A172 (cell line): ENCODE results near the gene UBE2H. TPM values are rescaled to one million over a fixed set of nuclear protein-coding genes. Genes with fewer than 3 reads are reported as not detected.
"Not testable (repeated sequence)": the region's sequence is repeated elsewhere in the genome, so short reads cannot be mapped to it uniquely, and the experiment has no call there.

Source experiments
- DNase-seq: peaks from one replicate; pipeline ENCODE4 v3.0.0-alpha.2; 2015; ENCODE audit warnings: low spot score
- total RNA-seq: library from RNA; depleted of rRNA; stranded (reverse); fragments of >200 nt; shearing (Covaris generic); gene quantifications from 2 replicates; pipeline ENCODE4 v1.2.3, GENCODE V29; 2014

UBE2H gene
- total RNA-seq, 1 experiment from 2014 or later: 94.8 TPM

DNA sequence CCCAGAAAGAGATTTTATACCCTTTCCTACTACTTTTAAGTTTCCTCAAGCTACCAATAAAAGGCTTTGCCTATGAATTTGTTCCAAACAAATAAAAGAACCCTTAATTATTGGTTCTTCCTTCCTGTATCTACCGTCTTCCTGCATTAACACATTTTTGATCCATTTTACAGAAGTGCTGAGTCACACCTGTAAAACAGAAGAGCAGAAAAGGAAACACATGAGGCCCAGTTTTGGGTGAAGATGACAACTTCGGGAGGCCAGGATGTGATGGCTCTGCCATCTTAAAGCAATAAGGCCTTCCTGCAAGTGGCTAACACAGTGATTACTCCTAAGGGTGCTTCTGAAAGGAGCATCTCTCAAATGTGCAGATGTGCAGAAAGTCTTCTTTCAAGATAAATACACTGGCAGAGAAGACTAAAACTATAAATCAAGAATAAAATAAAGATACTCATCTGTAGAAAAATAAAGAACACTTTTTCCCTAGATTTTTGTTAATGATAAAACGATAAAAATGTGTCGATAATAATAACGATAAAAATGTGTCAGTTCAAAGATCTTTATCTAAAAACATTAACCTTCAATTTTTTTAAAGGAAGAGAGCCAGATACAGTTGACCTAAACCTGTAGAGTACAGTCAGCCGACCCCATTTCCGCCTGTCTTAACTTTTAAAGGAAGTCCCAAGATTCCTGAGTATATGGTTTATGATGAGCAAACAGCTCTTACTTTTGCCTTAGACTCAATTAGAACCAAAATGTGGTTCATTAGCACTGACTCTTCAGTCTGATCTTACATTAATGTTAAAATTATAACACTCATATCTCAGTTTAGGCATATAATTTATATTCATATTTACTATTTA, 108.6 kb downstream of the UBE2H start:
- DNase-seq: peak; percentile 22

DNA sequence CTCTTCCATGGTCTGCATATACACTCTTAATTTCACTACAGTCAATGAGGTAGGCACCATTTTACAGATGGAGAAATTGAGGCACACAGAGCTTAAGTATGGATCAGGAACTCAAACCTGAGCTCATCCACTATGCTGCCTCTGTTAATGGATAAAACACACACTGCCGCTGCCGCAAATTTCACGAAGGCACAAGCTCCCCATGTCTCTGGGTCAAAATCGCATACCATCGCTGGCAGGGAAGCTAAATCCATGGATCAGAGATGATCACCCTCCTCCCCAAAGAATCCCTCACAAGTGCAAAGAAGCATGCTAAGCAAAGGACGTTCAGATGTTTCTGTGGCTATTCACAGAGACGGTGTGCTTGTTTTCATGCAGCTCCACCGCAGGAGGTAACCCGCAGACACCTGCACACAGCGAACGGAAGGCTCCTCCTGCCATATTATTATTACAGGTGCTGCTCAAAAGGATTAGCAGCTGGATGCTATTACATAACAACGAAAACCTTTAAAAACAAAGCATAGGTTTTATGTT, 109.3 kb downstream of the UBE2H start:
- DNase-seq: no peak

DNA sequence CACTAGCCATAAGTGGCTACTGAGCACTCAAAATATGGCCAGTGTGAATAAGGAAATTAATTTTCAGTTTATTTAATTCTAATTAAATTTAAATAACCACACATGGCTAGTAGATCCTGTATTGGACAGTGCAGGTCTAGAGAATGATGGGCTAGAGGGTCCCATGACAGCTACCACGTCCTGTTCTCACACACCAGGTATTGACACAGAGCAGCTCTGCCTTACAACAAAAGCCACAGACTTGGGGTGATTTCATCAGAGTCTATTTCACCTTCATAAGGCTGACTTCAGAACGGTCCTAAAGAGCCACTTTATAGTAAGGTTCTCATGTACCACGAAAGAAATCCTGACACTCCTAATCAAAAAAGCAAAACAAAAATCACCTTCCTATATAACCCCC, 111.3 kb downstream of the UBE2H start:
- DNase-seq: no peak

DNA sequence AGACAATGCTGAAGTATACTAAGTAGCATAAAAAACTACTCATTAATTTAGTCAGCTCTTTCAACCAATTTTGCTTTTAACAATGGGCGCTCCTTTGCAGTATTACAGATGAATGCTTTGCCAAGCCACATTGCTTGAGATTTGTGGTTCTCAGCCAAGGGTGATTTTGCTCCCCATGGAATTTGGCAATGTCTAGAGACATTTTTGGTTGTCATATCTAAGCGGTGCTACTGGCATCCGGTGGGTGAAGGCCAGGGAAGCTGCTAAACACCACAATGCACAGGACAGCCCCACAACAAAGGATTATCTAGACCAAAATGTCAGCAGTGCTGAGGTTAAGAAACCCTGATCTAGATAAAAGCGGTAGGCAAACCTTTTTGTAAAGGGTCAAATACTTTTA, 112.0 kb downstream of the UBE2H start:
- DNase-seq: peak; percentile 83

DNA sequence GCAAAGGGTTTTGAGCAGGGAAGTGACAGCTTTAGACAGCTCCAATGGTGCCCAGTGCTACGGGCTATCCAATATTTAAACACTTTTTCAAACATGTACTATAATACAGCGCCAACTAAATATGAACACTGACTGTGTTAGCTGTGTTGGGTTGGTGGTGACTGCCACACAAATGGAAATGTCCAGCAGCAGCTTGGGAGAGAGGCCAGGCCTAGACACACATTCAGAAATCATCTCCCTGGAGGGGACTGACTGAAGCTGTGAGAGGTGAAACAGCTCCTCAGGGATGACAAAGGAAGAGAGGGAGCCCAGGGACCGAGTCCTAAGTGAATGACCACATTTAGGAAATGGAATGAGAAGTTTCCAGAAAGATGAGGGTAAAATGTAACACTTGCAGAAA, 115.8 kb downstream of the UBE2H start:
- no peak for DNase-seq

DNA sequence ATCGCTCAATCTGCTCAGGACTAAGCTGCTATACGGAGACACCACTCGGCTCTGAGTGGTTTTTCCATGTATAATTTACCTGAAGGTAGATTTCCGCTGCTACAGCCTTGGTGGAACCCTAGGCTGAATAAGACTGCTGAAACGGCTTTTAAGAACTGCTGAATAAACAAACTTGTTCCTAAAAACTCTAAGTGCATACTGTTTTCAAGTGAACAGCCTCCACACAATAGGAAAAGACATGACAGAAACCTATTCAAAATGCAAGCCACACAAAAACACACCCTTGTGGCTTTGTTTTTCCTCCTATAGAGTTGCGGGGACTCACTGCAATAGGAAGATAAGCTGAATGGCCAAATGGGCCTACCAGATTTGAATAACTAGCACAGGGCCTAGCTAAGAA, 117.2 kb downstream of the UBE2H start:
- DNase-seq: no peak

DNA sequence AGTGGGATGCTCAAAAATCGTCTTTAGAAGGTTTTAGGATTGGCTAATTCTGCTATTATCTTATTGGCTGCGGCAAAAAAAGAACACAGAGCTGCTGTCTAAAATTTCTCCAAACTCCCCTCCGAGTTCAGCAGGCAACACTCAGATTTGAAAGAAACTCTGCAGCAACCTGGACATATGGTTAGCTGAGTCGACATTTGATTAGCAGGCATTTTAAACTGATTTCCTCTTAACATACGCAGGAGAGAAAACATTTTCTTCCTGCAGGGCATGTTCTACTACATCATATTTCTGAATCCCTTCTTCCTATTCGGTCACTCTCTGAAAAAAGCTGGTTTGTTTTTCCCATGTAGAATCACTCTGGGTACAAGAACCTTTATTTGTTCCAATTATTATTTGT, 119.4 kb downstream of the UBE2H start:
- not testable (repeated sequence) for DNase-seq

DNA sequence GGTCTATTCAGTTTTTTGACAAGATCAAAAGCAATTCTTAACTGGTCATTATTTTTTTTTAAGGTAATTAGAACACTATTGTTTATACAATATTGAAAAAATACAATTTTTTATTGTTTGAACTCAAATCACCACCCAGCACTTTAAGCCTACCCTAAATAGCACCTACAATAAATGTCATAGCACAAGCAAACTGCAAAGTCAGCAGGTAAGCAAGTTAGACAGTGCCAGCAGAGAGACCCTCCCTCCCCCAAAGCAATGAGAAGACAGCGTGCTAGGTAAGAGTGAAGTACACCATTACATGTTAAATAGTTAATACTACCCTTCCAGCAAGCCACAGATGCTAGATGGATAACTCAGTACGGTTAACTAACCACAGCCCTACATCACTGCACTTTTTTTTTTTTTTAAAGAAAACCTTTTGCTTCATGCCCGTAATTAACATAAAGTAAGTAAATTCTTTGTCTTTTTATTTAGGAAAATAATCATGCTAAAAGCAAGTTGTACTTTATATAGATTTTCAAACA, 120.0 kb downstream of the UBE2H start:
- DNase-seq: peak; percentile 19

DNA sequence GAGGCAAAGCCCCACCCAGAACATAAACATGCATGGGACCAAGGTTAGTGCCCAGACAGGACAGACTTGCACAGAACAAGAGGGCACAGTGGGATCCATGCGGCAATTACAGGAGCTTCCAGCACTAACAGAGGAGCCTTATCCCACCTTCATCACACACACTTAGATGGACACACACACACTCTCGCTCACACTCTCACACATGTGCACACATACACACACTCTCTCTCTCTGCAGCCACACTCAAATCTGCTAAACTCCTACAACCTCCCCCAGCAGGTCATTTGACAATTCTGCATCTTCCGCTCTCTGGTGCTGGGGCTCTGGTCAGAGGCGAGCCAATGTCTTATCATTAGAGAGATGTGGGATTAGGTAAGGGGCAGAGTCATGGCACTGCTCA, 120.5 kb downstream of the UBE2H start:
- DNase-seq: no peak

DNA sequence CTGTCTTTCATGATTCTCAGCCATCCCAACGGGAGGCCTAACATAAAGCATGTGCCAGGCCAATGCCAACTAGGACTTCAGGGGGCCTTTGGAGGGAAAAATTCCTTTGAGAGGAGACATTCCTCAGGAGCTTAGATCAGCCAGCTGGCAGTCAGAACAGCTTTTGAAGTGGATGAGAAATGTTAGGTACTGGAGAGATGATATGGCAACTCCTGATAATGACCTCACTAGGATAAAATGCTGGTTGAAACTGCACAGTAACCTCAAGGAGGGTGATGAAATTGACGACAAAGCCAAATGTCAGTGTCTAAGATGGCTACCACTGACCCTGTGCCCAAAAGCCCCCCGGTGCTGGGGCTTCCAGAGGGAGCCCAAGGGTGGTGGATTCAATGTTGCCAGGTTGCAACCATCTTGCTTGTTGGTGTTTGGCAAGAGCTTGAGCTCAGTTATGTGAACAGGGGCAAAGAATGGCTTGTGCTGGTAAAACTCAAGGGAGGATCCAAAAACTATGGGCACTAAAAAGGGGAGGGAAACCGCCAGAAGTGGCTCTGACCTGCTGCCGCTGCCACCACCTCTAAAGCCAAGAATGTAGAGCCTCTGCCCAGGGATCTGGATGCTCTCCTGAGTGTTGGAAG, 121.2 kb downstream of the UBE2H start:
- peak; percentile 99 for DNase-seq

DNA sequence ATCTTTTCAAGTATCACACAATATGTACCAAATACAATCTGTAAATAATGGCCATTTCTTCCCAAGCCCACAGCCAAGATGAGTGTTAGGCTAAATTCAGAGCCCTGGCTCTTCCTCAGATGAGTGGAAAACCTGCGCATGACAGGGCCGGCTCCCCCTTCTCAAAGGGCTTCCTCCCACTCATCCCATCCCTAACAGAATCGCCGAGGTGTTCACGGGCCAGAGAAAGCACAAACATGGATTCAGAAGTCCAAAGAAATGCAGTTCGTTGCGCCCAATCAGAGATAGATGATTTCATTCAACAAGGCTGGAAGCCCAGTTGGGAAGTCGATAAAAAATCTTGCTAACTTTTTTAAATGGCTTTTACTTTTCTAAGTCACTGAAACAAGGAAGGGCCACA, 121.8 kb downstream of the UBE2H start:
- DNase-seq: no peak

DNA sequence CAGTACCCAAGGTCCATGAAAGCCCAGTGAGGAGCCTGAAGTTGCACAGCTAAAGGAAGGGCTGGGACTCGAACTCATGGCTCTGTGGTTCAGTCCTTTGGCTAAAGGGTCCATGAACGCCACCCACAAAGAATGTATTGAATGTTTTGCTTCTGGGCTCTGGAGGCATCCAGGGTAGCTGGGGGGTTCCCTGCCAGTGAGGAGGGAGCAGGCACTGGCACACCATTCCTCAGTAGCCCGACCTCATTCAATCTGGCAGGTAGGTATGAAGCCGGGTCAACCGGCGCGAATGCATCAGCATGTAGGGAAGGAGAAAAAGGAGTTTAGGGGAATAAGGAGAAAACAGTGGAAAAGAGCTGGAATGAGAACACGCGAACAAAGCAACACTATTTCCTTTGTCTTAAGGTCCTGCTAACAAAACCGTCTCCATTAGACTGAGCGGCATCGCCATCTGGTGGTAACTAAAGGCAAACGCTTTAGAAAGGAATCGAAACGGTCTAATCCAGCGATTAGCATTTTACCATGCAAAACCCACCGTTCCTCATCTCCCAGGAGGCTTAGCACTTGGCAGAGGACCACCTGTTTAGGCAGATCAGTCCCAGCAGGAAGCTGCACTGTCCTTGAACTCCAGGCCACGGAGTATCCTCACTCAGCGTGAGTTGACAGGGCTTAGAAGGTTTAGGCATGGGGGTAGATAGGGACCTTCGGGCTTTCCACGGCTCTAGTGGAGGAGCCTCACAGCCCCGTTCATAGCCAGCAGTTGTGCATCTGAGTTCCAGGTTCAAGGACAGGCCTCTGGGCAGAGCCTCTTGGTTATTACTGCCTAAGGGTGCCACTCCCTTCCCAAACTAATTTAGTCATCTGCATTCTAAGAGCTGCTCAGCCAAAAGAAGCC, 122.8 kb downstream of the UBE2H start:
- peak; percentile 81 for DNase-seq

DNA sequence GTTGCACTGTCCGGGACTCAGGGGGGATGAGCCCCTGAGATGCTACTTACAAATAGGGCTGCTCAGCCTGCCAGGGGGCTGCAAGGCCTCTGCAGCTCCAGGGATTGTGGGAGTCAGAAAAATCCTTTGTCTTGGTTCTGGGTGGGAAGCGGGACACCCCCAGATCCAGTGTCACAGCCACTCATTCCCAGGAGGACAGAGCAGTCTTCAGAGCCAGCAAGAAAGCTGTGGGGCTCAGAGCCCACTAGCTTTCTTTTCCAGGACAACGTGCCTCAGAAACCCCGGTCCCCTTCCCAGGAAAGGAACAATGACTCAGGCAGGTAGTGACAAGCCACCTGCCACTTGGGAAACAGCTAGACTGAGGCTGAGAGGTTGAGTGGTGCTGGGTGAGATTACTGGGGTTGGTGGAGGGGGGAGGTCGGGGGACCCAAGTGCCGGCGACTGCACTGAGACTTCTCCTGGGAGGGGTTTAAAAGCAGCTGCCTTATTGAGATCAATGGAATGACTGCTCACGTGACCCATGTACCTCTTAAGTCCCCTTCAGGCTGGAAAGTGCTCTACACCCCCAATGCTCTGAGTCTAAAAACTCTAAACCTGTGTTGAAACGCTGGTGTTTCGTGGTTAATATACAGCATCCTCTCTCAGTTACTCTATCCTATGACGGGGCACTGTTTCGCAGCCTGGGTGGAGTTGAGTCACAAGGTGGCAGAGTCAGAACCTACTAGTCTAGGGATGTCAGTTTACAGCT, 123.6 kb downstream of the UBE2H start:
- peak; percentile 40 for DNase-seq

DNA sequence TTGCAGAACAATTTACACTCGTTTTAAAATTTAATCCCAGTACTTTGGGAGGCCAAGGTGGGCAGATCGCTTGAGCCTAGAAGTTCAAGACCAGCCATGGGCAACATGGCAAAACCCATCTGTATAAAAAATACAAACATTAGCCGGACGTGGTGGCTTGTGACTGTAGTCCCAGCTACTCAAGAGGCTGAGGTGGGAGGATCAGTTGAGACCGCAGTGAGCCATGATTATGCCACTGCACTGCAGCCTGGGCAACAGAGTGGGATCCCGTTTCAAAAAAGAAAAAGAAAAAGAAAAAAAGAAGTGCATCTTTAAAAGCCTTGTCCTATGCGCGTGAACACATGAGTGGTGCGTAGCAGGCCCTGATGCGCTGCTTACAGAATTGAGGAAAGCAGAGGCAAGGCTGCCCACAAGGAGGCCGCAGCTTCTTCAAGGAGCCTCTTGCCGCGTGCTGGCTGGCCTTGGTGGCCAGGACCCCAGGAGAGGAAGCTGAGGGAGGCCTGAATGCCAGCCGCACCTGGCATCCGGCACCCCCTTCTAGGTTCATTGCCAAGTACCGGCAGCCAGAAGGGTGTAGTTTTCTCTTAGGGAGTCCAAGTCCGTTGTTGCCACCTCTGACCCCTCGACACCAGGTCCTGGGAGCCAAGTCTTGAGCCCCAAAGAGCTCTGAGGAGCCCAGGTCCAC, 124.5 kb downstream of the UBE2H start:
- DNase-seq: no peak

DNA sequence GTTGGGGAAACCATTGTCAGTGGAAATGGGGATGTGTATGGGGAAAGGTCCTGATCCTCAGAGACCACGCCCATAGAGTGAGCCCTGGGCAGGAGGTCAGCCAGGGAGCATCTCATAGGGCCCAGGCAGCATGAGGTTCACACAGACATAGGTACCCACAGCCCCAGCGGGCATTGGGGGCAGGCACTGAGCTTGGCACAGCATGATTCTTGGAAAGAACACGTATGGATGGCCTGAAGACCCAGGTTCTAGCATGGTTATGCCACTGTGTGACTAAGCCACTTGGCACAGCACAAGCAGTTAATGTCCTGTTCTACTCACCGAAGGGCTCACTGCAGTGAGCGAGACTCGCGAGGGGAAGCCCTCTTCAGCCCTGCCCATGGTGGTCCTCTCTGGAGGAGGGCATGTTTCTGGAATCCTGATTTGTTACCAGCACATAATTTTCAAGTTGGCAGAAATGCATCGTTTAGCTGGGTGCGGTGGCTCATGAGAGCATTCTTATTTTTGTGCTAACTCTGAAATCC, 125.2 kb downstream of the UBE2H start:
- peak; percentile 15 for DNase-seq

DNA sequence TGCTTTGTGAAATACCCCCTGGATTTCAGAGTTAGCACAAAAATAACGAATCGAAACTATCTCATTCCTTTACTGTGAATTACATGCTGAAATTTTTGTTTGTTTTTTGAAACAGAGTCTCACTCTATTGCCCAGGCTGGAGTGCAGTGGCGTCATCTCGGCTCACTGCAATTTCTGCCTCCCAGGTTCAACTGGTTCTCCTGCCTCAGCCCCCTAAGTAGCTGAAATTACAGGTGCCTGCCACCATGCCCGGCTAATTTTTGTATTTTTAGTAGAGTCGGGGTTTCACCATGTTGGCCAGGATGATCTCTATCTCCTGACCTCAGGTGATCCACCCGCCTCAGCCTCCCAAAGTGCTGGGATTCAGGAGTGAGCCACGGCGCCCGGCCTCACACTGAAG, 125.9 kb downstream of the UBE2H start:
- not testable (repeated sequence) for DNase-seq

DNA sequence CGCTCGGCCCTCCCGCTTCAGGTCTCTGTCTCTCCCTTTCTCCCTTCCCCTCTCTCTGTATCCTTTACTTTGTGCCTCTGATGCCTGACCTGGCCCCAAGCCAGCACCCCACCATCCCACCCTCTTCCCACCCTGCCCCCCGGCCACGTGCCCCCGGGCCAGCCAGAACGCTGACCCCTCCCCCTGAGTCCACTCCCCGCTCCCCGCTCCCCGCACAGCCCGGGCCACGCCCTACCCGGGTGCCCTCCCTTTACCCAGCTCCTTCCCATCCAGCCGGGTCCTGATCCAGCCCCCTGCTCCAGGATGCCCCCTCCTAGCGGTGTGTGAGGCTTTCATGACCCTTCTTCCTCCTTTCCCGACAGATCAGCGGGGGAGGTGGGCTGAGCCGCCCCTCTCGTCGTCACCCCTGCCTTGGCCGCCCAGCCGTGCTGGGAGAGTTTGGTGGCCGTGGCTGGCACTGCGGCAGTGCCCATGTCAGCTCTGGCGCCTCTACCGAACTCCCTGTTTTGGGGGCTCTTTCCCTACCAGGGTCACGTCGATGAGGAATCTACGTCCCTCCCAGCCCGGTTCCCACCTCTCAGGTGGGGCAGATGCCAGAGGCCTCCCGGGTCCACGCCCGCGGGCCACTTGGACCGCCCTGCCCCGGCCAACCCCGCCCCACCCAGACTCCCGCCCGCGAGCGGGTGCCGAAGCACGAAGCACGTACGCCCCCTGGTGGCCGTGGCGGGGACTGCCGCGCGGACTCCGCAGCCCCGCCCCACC, 127.4 kb downstream of the UBE2H start:
- peak; percentile 71 for DNase-seq

DNA sequence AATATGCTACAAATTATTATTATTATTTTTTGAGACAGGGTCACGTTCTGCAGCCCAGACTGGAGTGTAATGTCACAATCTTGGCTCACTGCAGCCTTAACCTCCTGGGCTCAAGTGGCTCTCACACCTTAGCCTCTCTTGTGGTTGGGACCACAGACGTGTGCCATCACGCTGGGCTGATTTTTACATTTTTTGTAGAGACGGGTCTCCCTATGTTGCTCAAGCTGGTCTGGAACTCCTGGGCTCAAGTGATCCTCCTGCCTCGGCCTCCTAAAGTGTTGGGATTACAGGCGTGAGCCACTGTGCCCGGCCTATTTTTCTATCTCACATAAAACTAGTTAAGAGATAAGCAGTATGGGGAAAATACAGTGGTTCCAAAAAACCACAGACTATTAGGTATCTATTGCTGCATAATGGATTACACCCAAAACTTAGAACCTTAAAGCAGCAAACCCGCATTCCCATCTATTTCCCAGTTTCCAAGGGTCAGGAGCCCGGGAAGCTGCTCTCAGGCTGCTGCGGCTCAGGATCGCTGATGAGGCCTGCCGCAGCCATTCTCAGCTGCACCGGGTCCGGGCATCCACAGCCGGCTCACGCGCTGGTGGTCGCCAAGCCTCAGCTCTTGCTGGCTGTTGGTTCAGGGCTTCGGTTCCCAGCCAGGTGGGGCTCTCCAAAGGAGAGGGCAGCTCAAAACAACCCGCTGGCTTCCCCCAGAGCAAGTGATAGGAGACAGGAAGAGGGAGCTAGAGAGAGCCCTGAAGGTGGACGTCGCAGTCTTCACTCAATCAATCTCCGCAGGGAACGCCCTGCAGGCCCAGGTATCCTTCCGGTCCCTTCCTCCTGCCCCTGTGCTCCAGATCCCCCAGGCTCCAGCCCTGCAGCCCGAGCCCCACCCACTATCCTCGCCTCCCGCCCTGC, 128.2 kb downstream of the UBE2H start:
- DNase-seq: peak; percentile 85
